Erythroblast (primary cell): ENCODE results near the gene POR.

Experiments used
- GATA1 ChIP-seq: IDR thresholded peaks from 2 replicates; pipeline ENCODE4 v1.6.1; 2011; ENCODE audit warnings: low read depth, mild to moderate bottlenecking, control low read depth, low read length, moderate library complexity
- POLR2A ChIP-seq: IDR thresholded peaks from 2 replicates; pipeline ENCODE4 v1.6.1; 2011; ENCODE audit warnings: mild to moderate bottlenecking, low read length

DNA sequence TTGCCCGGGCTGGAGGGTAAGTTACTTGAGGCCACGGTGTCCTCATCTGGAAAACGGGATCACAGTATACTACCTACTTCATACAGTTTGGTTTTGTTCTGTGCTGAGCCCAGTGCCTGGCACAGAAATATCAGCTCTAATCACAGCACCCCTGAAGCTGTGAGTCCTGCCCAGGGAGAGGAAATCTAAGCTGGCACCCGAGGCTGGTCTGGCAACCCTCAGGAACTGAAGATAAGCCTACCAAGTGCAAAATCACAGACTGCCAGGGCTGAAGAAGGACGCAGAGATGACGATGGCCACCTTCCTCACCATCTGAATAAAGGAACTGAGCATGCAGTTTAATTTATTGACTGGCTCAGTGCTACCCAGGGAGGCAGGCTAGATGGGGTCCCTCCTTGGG, 87.2 kb downstream of the POR start:
- TF ChIP-seq POLR2A (no peak), GATA1 (no peak)
